Measurements from ENCODE around the gene RSPO1. TPM values are rescaled to one million over a fixed set of nuclear protein-coding genes. Genes with fewer than 3 reads are reported as not detected.

RSPO1 gene
- total RNA-seq, 1 donor = not detected

- H3K4me1 ChIP-seq (ENCODE audit: insufficient read depth, low read length) = no peaks in the 10 kb centered on the region
- no peak overlapping the region for H3K4me3 ChIP-seq (ENCODE audit: low read length)
- no peaks in the 10 kb centered on the region for H3K27me3 ChIP-seq (ENCODE audit: insufficient read depth, low read length)
- no peaks in the 10 kb centered on the region for H3K9me3 ChIP-seq (ENCODE audit: low read depth, low read length)
Measured at GRCh38 chr1:37663426-37664000, 28.8 kb upstream of the RSPO1 start.

- no peaks in the 10 kb centered on the region for H3K4me1 ChIP-seq (ENCODE audit: insufficient read depth, low read length)
- H3K27me3 ChIP-seq (ENCODE audit: insufficient read depth, low read length) = no peaks in the 10 kb centered on the region
- H3K4me3 ChIP-seq (ENCODE audit: low read length) = no peak overlapping the region
- no peaks in the 10 kb centered on the region for H3K9me3 ChIP-seq (ENCODE audit: low read depth, low read length)
Measured at GRCh38 chr1:37662031-37662755, 27.5 kb upstream of the RSPO1 start.

GRCh38 chr1:37661401-37661800 is 26.7 kb upstream of the RSPO1 start:
- H3K4me3 ChIP-seq (ENCODE audit: low read length) = no peak overlapping the region
- no peaks in the 10 kb centered on the region for H3K9me3 ChIP-seq (ENCODE audit: low read depth, low read length)
- no peaks in the 10 kb centered on the region for H3K4me1 ChIP-seq (ENCODE audit: insufficient read depth, low read length)
- no peaks in the 10 kb centered on the region for H3K27me3 ChIP-seq (ENCODE audit: insufficient read depth, low read length)

GRCh38 chr1:37660664-37661063 is 26.0 kb upstream of the RSPO1 start:
- no peak overlapping the region for H3K4me3 ChIP-seq (ENCODE audit: low read length)
- H3K27me3 ChIP-seq (ENCODE audit: insufficient read depth, low read length) = no peaks in the 10 kb centered on the region
- no peaks in the 10 kb centered on the region for H3K4me1 ChIP-seq (ENCODE audit: insufficient read depth, low read length)
- no peaks in the 10 kb centered on the region for H3K9me3 ChIP-seq (ENCODE audit: low read depth, low read length)

GRCh38 chr1:37658486-37658885 is 23.8 kb upstream of the RSPO1 start:
- H3K9me3 ChIP-seq (ENCODE audit: low read depth, low read length) = no peaks in the 10 kb centered on the region
- H3K27me3 ChIP-seq (ENCODE audit: insufficient read depth, low read length) = no peaks in the 10 kb centered on the region
- no peak overlapping the region for H3K4me3 ChIP-seq (ENCODE audit: low read length)
- no peaks in the 10 kb centered on the region for H3K4me1 ChIP-seq (ENCODE audit: insufficient read depth, low read length)

GRCh38 chr1:37657620-37658412 is 23.1 kb upstream of the RSPO1 start:
- Histone ChIP-seq H3K4me3 (ENCODE audit: low read length) (no peak overlapping the region), H3K27me3 (ENCODE audit: insufficient read depth, low read length) (no peaks in the 10 kb centered on the region), H3K4me1 (ENCODE audit: insufficient read depth, low read length) (no peaks in the 10 kb centered on the region), H3K9me3 (ENCODE audit: low read depth, low read length) (no peaks in the 10 kb centered on the region)

- H3K9me3 ChIP-seq (ENCODE audit: low read depth, low read length) = no peaks in the 10 kb centered on the region
- no peaks in the 10 kb centered on the region for H3K4me1 ChIP-seq (ENCODE audit: insufficient read depth, low read length)
- no peak overlapping the region for H3K4me3 ChIP-seq (ENCODE audit: low read length)
- H3K27me3 ChIP-seq (ENCODE audit: insufficient read depth, low read length) = no peaks in the 10 kb centered on the region
Measured at GRCh38 chr1:37656881-37657280, 22.2 kb upstream of the RSPO1 start.

GRCh38 chr1:37656026-37656425 is 21.3 kb upstream of the RSPO1 start:
- Histone ChIP-seq H3K4me1 (ENCODE audit: insufficient read depth, low read length) (no peaks in the 10 kb centered on the region), H3K27me3 (ENCODE audit: insufficient read depth, low read length) (no peaks in the 10 kb centered on the region), H3K9me3 (ENCODE audit: low read depth, low read length) (no peaks in the 10 kb centered on the region), H3K4me3 (ENCODE audit: low read length) (no peak overlapping the region)

GRCh38 chr1:37655274-37655673 is 20.6 kb upstream of the RSPO1 start:
- Histone ChIP-seq H3K9me3 (ENCODE audit: low read depth, low read length) (no peaks in the 10 kb centered on the region), H3K4me1 (ENCODE audit: insufficient read depth, low read length) (no peaks in the 10 kb centered on the region), H3K27me3 (ENCODE audit: insufficient read depth, low read length) (no peaks in the 10 kb centered on the region), H3K4me3 (ENCODE audit: low read length) (no peak overlapping the region)

- no peak overlapping the region for H3K4me3 ChIP-seq (ENCODE audit: low read length)
- no peaks in the 10 kb centered on the region for H3K27me3 ChIP-seq (ENCODE audit: insufficient read depth, low read length)
- no peaks in the 10 kb centered on the region for H3K9me3 ChIP-seq (ENCODE audit: low read depth, low read length)
- no peaks in the 10 kb centered on the region for H3K4me1 ChIP-seq (ENCODE audit: insufficient read depth, low read length)
Measured at GRCh38 chr1:37653906-37654305, 19.2 kb upstream of the RSPO1 start.

- H3K4me3 ChIP-seq (ENCODE audit: low read length) = no peak overlapping the region
- H3K9me3 ChIP-seq (ENCODE audit: low read depth, low read length) = no peaks in the 10 kb centered on the region
- H3K4me1 ChIP-seq (ENCODE audit: insufficient read depth, low read length) = no peaks in the 10 kb centered on the region
- H3K27me3 ChIP-seq (ENCODE audit: insufficient read depth, low read length) = no peaks in the 10 kb centered on the region
Measured at GRCh38 chr1:37652976-37653375, 18.3 kb upstream of the RSPO1 start.

- no peak overlapping the region for H3K4me3 ChIP-seq (ENCODE audit: low read length)
- H3K9me3 ChIP-seq (ENCODE audit: low read depth, low read length) = no peaks in the 10 kb centered on the region
- no peaks in the 10 kb centered on the region for H3K27me3 ChIP-seq (ENCODE audit: insufficient read depth, low read length)
- H3K4me1 ChIP-seq (ENCODE audit: insufficient read depth, low read length) = no peaks in the 10 kb centered on the region
Measured at GRCh38 chr1:37651803-37652202, 17.1 kb upstream of the RSPO1 start.

- Histone ChIP-seq H3K27me3 (ENCODE audit: insufficient read depth, low read length) (no peaks in the 10 kb centered on the region), H3K4me1 (ENCODE audit: insufficient read depth, low read length) (no peaks in the 10 kb centered on the region), H3K9me3 (ENCODE audit: low read depth, low read length) (no peaks in the 10 kb centered on the region), H3K4me3 (ENCODE audit: low read length) (no peak overlapping the region)
Measured at GRCh38 chr1:37650721-37651120, 16.0 kb upstream of the RSPO1 start.

- Histone ChIP-seq H3K9me3 (ENCODE audit: low read depth, low read length) (no peaks in the 10 kb centered on the region), H3K4me3 (ENCODE audit: low read length) (no peak overlapping the region), H3K27me3 (ENCODE audit: insufficient read depth, low read length) (no peaks in the 10 kb centered on the region), H3K4me1 (ENCODE audit: insufficient read depth, low read length) (no peaks in the 10 kb centered on the region)
Measured at GRCh38 chr1:37650173-37650572, 15.5 kb upstream of the RSPO1 start.

- Histone ChIP-seq H3K27me3 (ENCODE audit: insufficient read depth, low read length) (peaks cover 7% of the 10 kb centered on the region), H3K4me1 (ENCODE audit: insufficient read depth, low read length) (no peaks in the 10 kb centered on the region), H3K9me3 (ENCODE audit: low read depth, low read length) (no peaks in the 10 kb centered on the region), H3K4me3 (ENCODE audit: low read length) (no peak overlapping the region)
Measured at GRCh38 chr1:37647281-37647680, 12.6 kb upstream of the RSPO1 start.

Measured in mononuclear cell (primary cell).